GM19324 (cell line): ENCODE data around the gene CLDN16.

Source experiments
- ATAC-seq: cut with Tn5 transposase; IDR thresholded peaks from one replicate; pipeline ENCODE4 v1.9.1; 2021; ENCODE audit warnings: mild to moderate bottlenecking, moderate library complexity; ENCODE audit not compliant: unreplicated experiment, low FRiP score

CLDN16 gene

GRCh38 chr3:190387578-190388213, at the start of gene CLDN16:
CLDN16 (plus strand) TSS chr3:190388163; CDS start chr3:190388330, 167 bp downstream.
- no peak for ATAC-seq

- ATAC-seq = no peak
Measured at GRCh38 chr3:190338717-190339116, 49.2 kb upstream of the CLDN16 start.

- ATAC-seq = no peak
Measured at GRCh38 chr3:190339130-190339529, 48.8 kb upstream of the CLDN16 start.

GRCh38 chr3:190340071-190340470, 47.9 kb upstream of the CLDN16 start:
- no peak for ATAC-seq

GRCh38 chr3:190345027-190345821, 42.7 kb upstream of the CLDN16 start:
- no peak for ATAC-seq

GRCh38 chr3:190345878-190346277, 42.1 kb upstream of the CLDN16 start:
- ATAC-seq = no peak

GRCh38 chr3:190346541-190346940, 41.4 kb upstream of the CLDN16 start:
- ATAC-seq = no peak

- ATAC-seq = no peak
Measured at GRCh38 chr3:190352861-190353457, 35.0 kb upstream of the CLDN16 start.

- no peak for ATAC-seq
Measured at GRCh38 chr3:190356246-190356645, 31.7 kb upstream of the CLDN16 start.

GRCh38 chr3:190357468-190357867, 30.5 kb upstream of the CLDN16 start:
- no peak for ATAC-seq

- no peak for ATAC-seq
Measured at GRCh38 chr3:190359813-190360212, 28.1 kb upstream of the CLDN16 start.

GRCh38 chr3:190360228-190360627, 27.7 kb upstream of the CLDN16 start:
- no peak for ATAC-seq

GRCh38 chr3:190361791-190362190, 26.2 kb upstream of the CLDN16 start:
- ATAC-seq = no peak

GRCh38 chr3:190362258-190362657, 25.7 kb upstream of the CLDN16 start:
- ATAC-seq = no peak

- ATAC-seq = no peak
Measured at GRCh38 chr3:190366133-190366532, 21.8 kb upstream of the CLDN16 start.

GRCh38 chr3:190368881-190369280, 19.1 kb upstream of the CLDN16 start:
- ATAC-seq = no peak

GRCh38 chr3:190369668-190370295, 18.2 kb upstream of the CLDN16 start:
- no peak for ATAC-seq

- no peak for ATAC-seq
Measured at GRCh38 chr3:190370369-190370768, 17.6 kb upstream of the CLDN16 start.

- ATAC-seq = no peak
Measured at GRCh38 chr3:190371152-190371551, 16.8 kb upstream of the CLDN16 start.

GRCh38 chr3:190375246-190375645, 12.7 kb upstream of the CLDN16 start:
- ATAC-seq = no peak

- ATAC-seq = no peak
Measured at GRCh38 chr3:190375671-190376070, 12.3 kb upstream of the CLDN16 start.
